WTC11 (cell line): ENCODE data around the gene MED27. TPM values are rescaled to one million over a fixed set of nuclear protein-coding genes. Genes with fewer than 3 reads are reported as not detected.

Experiments
- ATAC-seq: fragments of 200-7000 bp; cut with Tn5 transposase; 2 replicates; pipeline ENCODE4 v1.10.0; 2021; ENCODE audit warnings: mild to moderate bottlenecking, moderate library complexity
- CTCF ChIA-PET: fragments of 300-600 bp; sonication (Branson Sonifier 250); formaldehyde crosslinking; loops from one replicate; lab custom pipeline; 2021; ENCODE audit warnings: antibody characterized with exemption; lab: Charles Lee
- POLR2A ChIA-PET: fragments of 350-600 bp; sonication (Branson Sonifier 250); formaldehyde crosslinking; loops from one replicate; lab custom pipeline; 2021; ENCODE audit warnings: antibody characterized with exemption; lab: Charles Lee
- DNase-seq: peaks from one replicate; pipeline ENCODE4 v3.0.0; 2021; ENCODE audit warnings: low spot score
- H3K27ac Mint-ChIP-seq: 2 replicates; pipeline ENCODE4 v1.8.0; 2021; ENCODE audit warnings: mixed read lengths
- H3K27me3 Mint-ChIP-seq: 2 replicates; pipeline ENCODE4 v1.8.0; 2021; ENCODE audit warnings: low read depth, mild to moderate bottlenecking, moderate library complexity, mixed read lengths
- H3K36me3 Mint-ChIP-seq: 2 replicates; pipeline ENCODE4 v1.8.0; 2021; ENCODE audit warnings: mixed read lengths
- H3K4me1 Mint-ChIP-seq: 2 replicates; pipeline ENCODE4 v1.8.0; 2022; ENCODE audit warnings: mixed read lengths
- H3K4me3 Mint-ChIP-seq: 2 replicates; pipeline ENCODE4 v1.8.0; 2021; ENCODE audit warnings: mild to moderate bottlenecking, moderate library complexity, mixed read lengths
- H3K9me3 Mint-ChIP-seq: 2 replicates; pipeline ENCODE4 v1.8.0; 2021; ENCODE audit warnings: mixed read lengths
- ATF1 ChIP-seq: sonication (generic); formaldehyde crosslinking; IDR thresholded peaks from 2 replicates; pipeline ENCODE4 v1.8.1; 2023; ENCODE audit warnings: mild to moderate bottlenecking, moderate library complexity, missing genetic modification reagents
- CREM ChIP-seq: sonication (generic); formaldehyde crosslinking; IDR thresholded peaks from 2 replicates; pipeline ENCODE4 v1.8.1; 2022; ENCODE audit warnings: mild to moderate bottlenecking, missing genetic modification reagents, moderate library complexity
- EMX1 ChIP-seq: fragments of 250-450 bp; sonication (Bioruptor Pico); IDR thresholded peaks from 2 replicates; pipeline ENCODE4 v1.8.0; 2021; ENCODE audit warnings: mild to moderate bottlenecking
- ERG ChIP-seq: fragments of 250-450 bp; sonication (Bioruptor Pico); IDR thresholded peaks from 2 replicates; pipeline ENCODE4 v1.8.0; 2021; ENCODE audit warnings: mild to moderate bottlenecking
- FOXJ3 ChIP-seq: sonication (generic); formaldehyde crosslinking; IDR thresholded peaks from 2 replicates; pipeline ENCODE4 v1.9.0; 2021; ENCODE audit warnings: missing genetic modification reagents, mild to moderate bottlenecking, borderline replicate concordance
- GTF2I ChIP-seq: fragments of 250-450 bp; sonication (Bioruptor Pico); conservative IDR thresholded peaks from 2 replicates; pipeline ENCODE4 v1.4.0; 2021; ENCODE audit warnings: mild to moderate bottlenecking
- IRF2 ChIP-seq: sonication (generic); formaldehyde crosslinking; IDR thresholded peaks from 2 replicates; pipeline ENCODE4 v1.8.0; 2022; ENCODE audit warnings: low read depth, missing genetic modification reagents, borderline replicate concordance
- NFYB ChIP-seq: sonication (generic); formaldehyde crosslinking; conservative IDR thresholded peaks from 2 replicates; pipeline ENCODE4 v1.8.0; 2022; ENCODE audit warnings: low read depth, missing genetic modification reagents
- NR3C1 ChIP-seq: sonication (generic); formaldehyde crosslinking; conservative IDR thresholded peaks from 2 replicates; pipeline ENCODE4 v1.8.1; 2023; ENCODE audit warnings: low read depth, mild to moderate bottlenecking, missing genetic modification reagents
- PRDM15 ChIP-seq: sonication (generic); formaldehyde crosslinking; IDR thresholded peaks from 2 replicates; pipeline ENCODE4 v1.8.0; 2022; ENCODE audit warnings: missing genetic modification reagents
- PRRX2 ChIP-seq: fragments of 250-450 bp; sonication (Bioruptor Pico); IDR thresholded peaks from 2 replicates; pipeline ENCODE4 v1.8.0; 2021; ENCODE audit warnings: mild to moderate bottlenecking
- TEAD1 ChIP-seq: sonication (generic); formaldehyde crosslinking; IDR thresholded peaks from 2 replicates; pipeline ENCODE4 v1.8.0; 2022; ENCODE audit warnings: mild to moderate bottlenecking, missing genetic modification reagents
- ZMAT4 ChIP-seq: fragments of 250-450 bp; sonication (Bioruptor Pico); IDR thresholded peaks from 2 replicates; pipeline ENCODE4 v1.9.0; 2021; ENCODE audit warnings: mild to moderate bottlenecking
- ZNF232 ChIP-seq: sonication (generic); formaldehyde crosslinking; IDR thresholded peaks from 2 replicates; pipeline ENCODE4 v1.8.0; 2022; ENCODE audit warnings: mild to moderate bottlenecking, missing genetic modification reagents
- ZNF396 ChIP-seq: fragments of 250-450 bp; sonication (Bioruptor Pico); IDR thresholded peaks from 2 replicates; pipeline ENCODE4 v1.8.0; 2021; ENCODE audit warnings: mild to moderate bottlenecking, moderate library complexity, borderline replicate concordance
- ZNF532 ChIP-seq: fragments of 250-450 bp; sonication (Bioruptor Pico); IDR thresholded peaks from 2 replicates; pipeline ENCODE4 v1.9.0; 2021; ENCODE audit warnings: mild to moderate bottlenecking, borderline replicate concordance
- ZNF671 ChIP-seq: fragments of 250-450 bp; sonication (Bioruptor Pico); IDR thresholded peaks from 2 replicates; pipeline ENCODE4 v1.8.0; 2021; ENCODE audit warnings: mild to moderate bottlenecking
- total RNA-seq: library from RNA; stranded (reverse); gene quantifications from 3 replicates; pipeline ENCODE4 v1.2.3, GENCODE V29; 2021
- TF ChIP-seq, protein P1 (sequence below): fragments of 250-450 bp; sonication (Bioruptor Pico); conservative IDR thresholded peaks from 2 replicates; pipeline ENCODE4 v1.9.0; 2021; ENCODE audit warnings: mild to moderate bottlenecking
- TF ChIP-seq, protein P2 (sequence below): sonication (generic); formaldehyde crosslinking; IDR thresholded peaks from 2 replicates; pipeline ENCODE4 v1.8.1; 2023; ENCODE audit warnings: mild to moderate bottlenecking, moderate library complexity, missing genetic modification reagents

The MED27 gene
- total RNA-seq, 1 experiment from 2014 or later = 27.9 TPM

GRCh38 chr9:131839281-131840084, 240.2 kb downstream of the MED27 start:
- peaks cover 17% of the 10 kb centered on the region for H3K4me1 Mint-ChIP-seq
- TF ChIP-seq ERG (CRISPR knock-in tag) = no peak
- peak; percentile 91 for TF ChIP-seq GTF2I (CRISPR knock-in tag)
- peak overlapping the region; percentile 76; the same call in 1 of the 2 replicates for H3K27ac Mint-ChIP-seq
- POLR2A ChIA-PET = no interaction called here
- DNase-seq (no peak), ATAC-seq (no peak)
- H3K9me3 Mint-ChIP-seq = no peaks in the 10 kb centered on the region
- no peaks in the 10 kb centered on the region for H3K27me3 Mint-ChIP-seq
- CTCF ChIA-PET = interaction anchor here (0.5 to 1.7 kb wide), 14 partner anchors 10 to 397 kb away, joined by 3 to 6 read pairs (median 4); no protein-coding TSS in a partner anchor
- no peak overlapping the region for H3K4me3 Mint-ChIP-seq
- no peaks in the 10 kb centered on the region for H3K36me3 Mint-ChIP-seq

GRCh38 chr9:131838530-131839280, 241.0 kb downstream of the MED27 start:
- peaks cover 5% of the 10 kb centered on the region; the same call in 1 of the 2 replicates for H3K27me3 Mint-ChIP-seq
- peaks cover 8% of the 10 kb centered on the region for H3K9me3 Mint-ChIP-seq
- ATAC-seq (peak; percentile 13; the same call in 1 of the 2 replicates), DNase-seq (no peak)
- ChIA-PET POLR2A (interaction anchor here (0.7 kb wide), 1 partner anchor 13 kb away, joined by 3 read pairs; no protein-coding TSS in a partner anchor), CTCF (interaction anchor here (0.7 to 1.7 kb wide), 9 partner anchors 16 to 397 kb away, joined by 3 to 6 read pairs (median 4); no protein-coding TSS in a partner anchor)
- H3K4me3 Mint-ChIP-seq = no peak overlapping the region
- H3K36me3 Mint-ChIP-seq = peaks cover 4% of the 10 kb centered on the region; the same call in 1 of the 2 replicates
- H3K27ac Mint-ChIP-seq = no peak overlapping the region
- H3K4me1 Mint-ChIP-seq = peaks cover 17% of the 10 kb centered on the region
- TF ChIP-seq, protein P1, sequence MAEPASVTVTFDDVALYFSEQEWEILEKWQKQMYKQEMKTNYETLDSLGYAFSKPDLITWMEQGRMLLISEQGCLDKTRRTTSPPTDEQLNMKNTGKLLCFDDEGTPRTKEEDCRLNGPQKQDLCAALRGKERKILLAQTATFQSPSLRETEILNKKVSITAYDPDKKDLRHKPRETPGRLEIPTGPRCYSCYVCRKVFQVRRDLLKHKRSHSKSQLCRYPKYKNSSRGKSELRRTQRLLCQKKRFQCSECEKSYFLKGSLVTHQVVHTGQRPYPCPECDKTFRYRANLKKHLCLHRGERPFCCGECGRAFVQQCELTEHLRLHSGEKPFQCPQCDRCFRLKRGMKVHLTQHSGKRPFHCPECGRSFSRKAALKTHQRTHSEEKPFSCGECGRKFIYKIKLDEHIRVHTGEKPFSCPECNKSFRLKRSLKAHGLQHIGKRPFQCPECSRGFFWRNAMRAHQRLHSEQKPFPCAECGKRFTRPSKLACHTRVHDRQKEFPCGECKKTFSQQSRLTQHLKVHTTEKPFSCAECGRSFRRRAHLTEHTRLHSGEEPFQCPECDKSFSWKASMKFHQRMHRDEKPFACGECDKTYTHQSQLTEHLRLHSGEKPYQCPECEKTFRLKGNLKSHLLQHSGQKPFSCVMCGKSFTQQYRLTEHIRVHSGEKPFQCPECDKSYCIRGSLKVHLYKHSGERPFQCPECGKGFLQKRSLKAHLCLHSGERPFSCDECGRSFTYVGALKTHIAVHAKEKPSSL = no peak
- no peak for TF ChIP-seq NR3C1 (CRISPR knock-in tag)
- TF ChIP-seq ZMAT4 (CRISPR knock-in tag) = no peak
- no peak for TF ChIP-seq ATF1 (CRISPR knock-in tag)
- no peak for TF ChIP-seq IRF2 (CRISPR knock-in tag)
- no peak for TF ChIP-seq TEAD1 (CRISPR knock-in tag)
- TF ChIP-seq, protein P2, sequence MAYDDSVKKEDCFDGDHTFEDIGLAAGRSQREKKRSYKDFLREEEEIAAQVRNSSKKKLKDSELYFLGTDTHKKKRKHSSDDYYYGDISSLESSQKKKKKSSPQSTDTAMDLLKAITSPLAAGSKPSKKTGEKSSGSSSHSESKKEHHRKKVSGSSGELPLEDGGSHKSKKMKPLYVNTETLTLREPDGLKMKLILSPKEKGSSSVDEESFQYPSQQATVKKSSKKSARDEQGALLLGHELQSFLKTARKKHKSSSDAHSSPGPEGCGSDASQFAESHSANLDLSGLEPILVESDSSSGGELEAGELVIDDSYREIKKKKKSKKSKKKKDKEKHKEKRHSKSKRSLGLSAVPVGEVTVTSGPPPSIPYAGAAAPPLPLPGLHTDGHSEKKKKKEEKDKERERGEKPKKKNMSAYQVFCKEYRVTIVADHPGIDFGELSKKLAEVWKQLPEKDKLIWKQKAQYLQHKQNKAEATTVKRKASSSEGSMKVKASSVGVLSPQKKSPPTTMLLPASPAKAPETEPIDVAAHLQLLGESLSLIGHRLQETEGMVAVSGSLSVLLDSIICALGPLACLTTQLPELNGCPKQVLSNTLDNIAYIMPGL (CRISPR knock-in tag) = no peak
- TF ChIP-seq NFYB (CRISPR knock-in tag) = no peak
- TF ChIP-seq ZNF396 (CRISPR knock-in tag) = no peak
- no peak for TF ChIP-seq FOXJ3 (CRISPR knock-in tag)
- TF ChIP-seq EMX1 (CRISPR knock-in tag) = no peak
- no peak for TF ChIP-seq ZNF232 (CRISPR knock-in tag)
- TF ChIP-seq ZNF671 (CRISPR knock-in tag) = no peak
- TF ChIP-seq ZNF532 = no peak
- TF ChIP-seq CREM (CRISPR knock-in tag) = no peak
- no peak for TF ChIP-seq PRDM15 (CRISPR knock-in tag)
- no peak for TF ChIP-seq PRRX2 (CRISPR knock-in tag)
